Umbilical cord (tissue), 2 donors: ENCODE data around the gene MRPL33. TPM values are rescaled to one million over a fixed set of nuclear protein-coding genes. Genes with fewer than 3 reads are reported as not detected.

Experiments
- DNase-seq: peaks from one replicate; pipeline ENCODE4 v3.0.0-alpha.2; 2015; ENCODE audit warnings: low spot score
- total RNA-seq: library from RNA; depleted of rRNA; stranded (reverse); fragments of >200 nt; gene quantifications from one replicate; pipeline ENCODE4 v1.2.3, GENCODE V29; 2014; ENCODE audit warnings: low replicate concordance; ENCODE audit not compliant: insufficient read depth

MRPL33 gene
- total RNA-seq, 1 donor from 2014 or later: 20.7 TPM

GRCh38 chr2:27808418-27808817 is 36.9 kb downstream of the MRPL33 start:
- DNase-seq: no peak

- no peak for DNase-seq
These were observed 37.5 kb downstream of the MRPL33 start for GRCh38 chr2:27808984-27809383.

- DNase-seq: no peak
These were observed 38.3 kb downstream of the MRPL33 start for GRCh38 chr2:27809761-27810241.

GRCh38 chr2:27810455-27810854 is 38.9 kb downstream of the MRPL33 start:
- DNase-seq: no peak

- DNase-seq: no peak
These were observed 40.2 kb downstream of the MRPL33 start for GRCh38 chr2:27811768-27812167.

- DNase-seq: no peak
These were observed 43.2 kb downstream of the MRPL33 start for GRCh38 chr2:27814758-27815157.

GRCh38 chr2:27815860-27816438 is 44.4 kb downstream of the MRPL33 start:
- DNase-seq: no peak

- no peak for DNase-seq
These were observed 50.5 kb downstream of the MRPL33 start for GRCh38 chr2:27822049-27822448.

- DNase-seq: peak; percentile 42
These were observed 51.6 kb downstream of the MRPL33 start for GRCh38 chr2:27823135-27823534.

GRCh38 chr2:27823569-27823968 is 52.0 kb downstream of the MRPL33 start:
- DNase-seq: no peak

- DNase-seq: no peak
These were observed 52.9 kb downstream of the MRPL33 start for GRCh38 chr2:27824401-27824800.

GRCh38 chr2:27828305-27828704 is 56.8 kb downstream of the MRPL33 start:
- no peak for DNase-seq

Other genes with a start within 250 kb of the MRPL33 start
- gene ZNF512, start 188.7 kb upstream of the MRPL33 start, total RNA-seq: 27.7 TPM
- 10.6 TPM for gene CCDC121, start 142.7 kb upstream of the MRPL33 start, total RNA-seq
- gene GPN1, start 142.7 kb upstream of the MRPL33 start, total RNA-seq: 27.2 TPM
- 30.6 TPM for gene SUPT7L, start 108.1 kb upstream of the MRPL33 start, total RNA-seq
- gene SLC4A1AP, start 107.8 kb upstream of the MRPL33 start, total RNA-seq: 24.6 TPM
- gene RBKS, start 118.7 kb downstream of the MRPL33 start, total RNA-seq: 17.6 TPM
- 38.5 TPM for gene BABAM2, start 119.0 kb downstream of the MRPL33 start, total RNA-seq